GM12873 (cell line): ENCODE data around the gene C4orf51.

Source experiments
- TF ChIP-seq, protein P1 (sequence below): IDR thresholded peaks from 2 replicates; pipeline ENCODE4 v1.5.1; 2012; ENCODE audit warnings: low read depth, mild to moderate bottlenecking, moderate library complexity, low read length, control low read depth; ENCODE audit not compliant: insufficient read depth; ENCODE audit errors: missing control alignments

The C4orf51 gene

DNA sequence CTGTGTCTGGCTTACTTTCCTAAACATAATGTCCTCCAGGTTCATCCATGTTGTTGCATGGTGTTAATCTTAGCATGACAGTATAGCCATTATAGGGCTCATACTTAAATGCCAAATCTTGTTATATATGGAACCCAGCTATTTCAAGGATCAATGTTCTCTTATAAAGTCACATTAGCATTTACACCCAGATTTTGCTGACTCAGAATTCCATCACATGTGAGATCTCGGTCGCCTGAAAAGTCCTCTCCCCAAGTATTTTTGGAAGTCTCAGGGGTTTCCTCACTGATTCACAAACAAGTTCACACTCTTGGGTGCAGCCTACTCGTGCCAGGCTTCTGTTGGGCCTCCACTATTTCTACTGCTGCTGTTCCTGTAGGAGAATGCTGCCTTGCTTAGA, 19.9 kb upstream of the C4orf51 start:
- TF ChIP-seq, protein P1, sequence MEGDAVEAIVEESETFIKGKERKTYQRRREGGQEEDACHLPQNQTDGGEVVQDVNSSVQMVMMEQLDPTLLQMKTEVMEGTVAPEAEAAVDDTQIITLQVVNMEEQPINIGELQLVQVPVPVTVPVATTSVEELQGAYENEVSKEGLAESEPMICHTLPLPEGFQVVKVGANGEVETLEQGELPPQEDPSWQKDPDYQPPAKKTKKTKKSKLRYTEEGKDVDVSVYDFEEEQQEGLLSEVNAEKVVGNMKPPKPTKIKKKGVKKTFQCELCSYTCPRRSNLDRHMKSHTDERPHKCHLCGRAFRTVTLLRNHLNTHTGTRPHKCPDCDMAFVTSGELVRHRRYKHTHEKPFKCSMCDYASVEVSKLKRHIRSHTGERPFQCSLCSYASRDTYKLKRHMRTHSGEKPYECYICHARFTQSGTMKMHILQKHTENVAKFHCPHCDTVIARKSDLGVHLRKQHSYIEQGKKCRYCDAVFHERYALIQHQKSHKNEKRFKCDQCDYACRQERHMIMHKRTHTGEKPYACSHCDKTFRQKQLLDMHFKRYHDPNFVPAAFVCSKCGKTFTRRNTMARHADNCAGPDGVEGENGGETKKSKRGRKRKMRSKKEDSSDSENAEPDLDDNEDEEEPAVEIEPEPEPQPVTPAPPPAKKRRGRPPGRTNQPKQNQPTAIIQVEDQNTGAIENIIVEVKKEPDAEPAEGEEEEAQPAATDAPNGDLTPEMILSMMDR, result no peak

DNA sequence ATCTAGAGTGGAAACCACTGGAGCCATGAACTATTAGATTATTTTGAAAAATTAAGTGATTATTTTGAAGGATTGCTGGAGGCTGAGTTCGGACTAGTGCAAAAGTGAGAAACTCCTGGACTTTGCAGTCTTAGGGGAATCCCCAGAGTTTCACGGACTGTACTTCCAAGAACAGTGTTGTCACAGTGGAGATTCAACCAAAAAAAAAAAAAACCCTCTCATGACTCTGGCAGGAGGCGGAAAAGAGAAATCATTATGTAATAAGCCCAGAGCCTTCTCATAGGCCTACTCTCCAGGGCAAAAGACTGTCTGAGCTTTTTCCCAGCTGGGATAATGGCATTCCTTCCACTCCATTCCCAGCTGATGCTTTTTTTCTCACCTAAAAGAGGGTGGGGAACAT, 16.8 kb upstream of the C4orf51 start:
- TF ChIP-seq, protein P1, result no peak

DNA sequence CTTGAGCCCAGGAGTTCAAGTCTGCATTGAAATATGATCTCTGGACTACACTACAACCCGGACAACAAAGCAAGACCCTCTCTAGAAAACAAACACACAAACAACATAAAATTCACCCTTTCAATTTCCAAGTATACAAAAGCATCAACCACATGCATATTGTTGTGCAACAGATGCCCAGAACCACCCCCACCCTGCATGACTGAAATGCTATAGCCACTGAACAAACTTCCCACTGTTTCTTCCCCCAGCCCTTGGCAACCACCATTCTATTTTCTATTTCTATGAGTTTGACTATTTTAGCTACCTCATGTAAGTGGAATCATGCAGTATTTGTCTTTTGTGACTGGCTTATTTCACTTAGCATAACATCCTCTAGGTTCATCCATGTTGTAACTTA, 14.2 kb upstream of the C4orf51 start:
- TF ChIP-seq, protein P1, result no peak

DNA sequence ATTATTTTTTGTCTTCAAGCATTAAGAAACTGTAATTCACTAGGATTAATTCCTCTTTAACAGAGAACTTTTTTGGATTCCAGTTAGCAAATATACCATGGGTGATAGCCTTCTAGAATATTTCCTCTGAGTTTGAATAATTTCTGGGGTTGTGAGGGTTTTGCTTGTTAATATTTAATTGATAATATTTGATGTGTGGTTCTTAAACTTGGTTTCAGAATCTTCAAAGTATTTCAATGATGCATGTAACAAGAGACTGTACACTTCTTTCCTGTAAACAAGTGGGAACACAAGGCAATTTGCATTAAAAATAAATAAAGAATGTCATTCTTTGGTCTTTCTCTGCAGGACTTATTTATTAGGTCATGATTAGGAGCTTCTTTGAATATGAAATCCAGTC, 9.5 kb upstream of the C4orf51 start:
- TF ChIP-seq, protein P1, result no peak

DNA sequence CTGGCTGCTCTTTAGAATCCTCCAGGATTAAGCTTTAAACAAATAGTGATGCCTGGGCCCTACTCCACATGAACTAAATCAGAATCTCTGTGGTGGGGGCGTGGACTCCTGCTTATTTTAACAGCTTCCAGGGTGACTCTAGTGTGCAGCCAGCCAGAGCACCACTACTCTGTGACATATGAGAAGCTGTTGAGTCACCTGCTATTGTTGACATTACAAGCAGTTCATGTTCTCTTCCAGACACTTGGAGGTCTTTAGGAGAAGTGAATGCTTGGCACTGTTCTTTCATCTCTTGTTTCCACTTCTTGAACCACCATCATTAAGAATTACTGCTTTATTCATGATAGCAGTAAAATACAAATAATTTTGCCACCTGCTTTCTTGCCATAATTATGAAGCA, 426 bp upstream of the C4orf51 start:
- TF ChIP-seq, protein P1, result no peak

DNA sequence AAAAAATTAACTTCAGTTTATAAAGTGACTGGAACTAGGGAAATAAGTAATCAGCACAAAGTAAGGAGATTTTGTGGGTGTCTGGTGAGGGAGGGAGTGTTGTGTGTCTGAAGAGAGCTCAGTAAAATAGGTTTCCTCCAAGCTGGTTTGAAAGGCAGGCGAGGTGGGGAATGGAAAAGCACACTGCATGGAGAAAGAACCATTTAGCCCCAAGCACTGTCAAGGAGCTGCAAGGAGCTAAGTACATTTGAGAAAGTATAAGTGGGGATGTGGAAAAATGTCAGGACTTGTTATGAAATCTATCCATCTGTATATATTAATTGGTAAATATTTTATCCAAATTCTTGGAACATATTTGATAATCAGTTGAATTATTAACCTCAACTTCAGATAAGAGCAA, 956 bp downstream of the C4orf51 start:
- TF ChIP-seq, protein P1, result no peak

DNA sequence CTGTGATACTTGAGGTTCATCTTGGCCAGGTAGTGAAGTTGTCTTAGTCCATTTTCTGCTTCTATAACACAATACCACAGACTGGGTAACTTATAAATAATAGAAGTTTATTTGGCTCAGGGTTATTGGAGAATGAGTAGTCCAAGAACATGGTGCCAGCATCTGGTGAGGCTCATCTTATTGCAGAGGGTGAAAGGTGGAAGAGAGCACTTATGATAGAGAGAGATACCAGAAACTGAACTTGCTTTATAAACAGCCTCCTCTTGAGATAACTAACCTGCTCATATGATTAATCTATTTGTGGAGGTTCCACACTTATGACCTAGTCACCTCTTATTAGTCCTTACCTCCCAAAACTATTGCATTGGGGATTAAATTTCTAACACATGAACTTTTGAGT, 1.6 kb downstream of the C4orf51 start:
- TF ChIP-seq, protein P1, result no peak
